B cell (primary cell): Measurements from ENCODE around the gene SEMA4A. TPM values are rescaled to one million over a fixed set of nuclear protein-coding genes. Genes with fewer than 3 reads are reported as not detected.

Experiments used
- ATAC-seq: fragments of 200-7000 bp; cut with Tn5 transposase; one replicate; pipeline ENCODE4 v1.10.0; 2021; ENCODE audit warnings: low read depth, mild to moderate bottlenecking, moderate number of reproducible peaks, moderate library complexity
- CTCF ChIA-PET: fragments of 350-600 bp; sonication (Branson Sonifier 250); formaldehyde crosslinking; loops from one replicate; lab custom pipeline; 2021; ENCODE audit warnings: antibody characterized with exemption, inconsistent platforms; lab: Charles Lee
- POLR2A ChIA-PET: fragments of 350-600 bp; sonication (Branson Sonifier 250); formaldehyde crosslinking; loops from one replicate; lab custom pipeline; 2021; ENCODE audit warnings: antibody characterized with exemption; lab: Charles Lee
- DNase-seq: peaks from one replicate; pipeline ENCODE4 v3.0.0; 2013
- H2AFZ ChIP-seq: 2 replicates; pipeline ENCODE4 v1.6.1; 2012; ENCODE audit warnings: mild to moderate bottlenecking, low read depth, low read length; ENCODE audit not compliant: insufficient read depth, poor library complexity, severe bottlenecking
- H3K27ac ChIP-seq, 2 donors: 1 replicate in 1 of 2; 2 replicates in 1 of 2; pipeline ENCODE4 v1.5.1; 2012 to 2013; ENCODE audit warnings: low read length in 2 of 2, mild to moderate bottlenecking in 2 of 2, moderate library complexity in 1 of 2
- H3K27me3 ChIP-seq, 4 experiments: fragments of 200-600 bp in 1 of 4; sonication (generic) in 1 of 4; replicated peaks in 1 of 4; 1 replicate in 2 of 4; 2 replicates in 2 of 4; pipeline versions ENCODE4 v1.6.1 to v1.7.0; 2013 to 2016; ENCODE audit warnings: low read length in 3 of 4, mild to moderate bottlenecking in 2 of 4, mixed read lengths in 1 of 4, moderate library complexity in 1 of 4; ENCODE audit not compliant: insufficient read depth in 4 of 4, control insufficient read depth in 3 of 4; ENCODE audit errors: control extremely low read depth in 1 of 4
- H3K36me3 ChIP-seq, 2 experiments: replicated peaks in 1 of 2; 1 replicate in 1 of 2; 2 replicates in 1 of 2; pipeline versions ENCODE4 v1.6.1 to v1.7.1; 2013; ENCODE audit warnings: low read length in 1 of 2; ENCODE audit not compliant: insufficient read depth in 2 of 2, control insufficient read depth in 1 of 2; ENCODE audit errors: control extremely low read depth in 1 of 2, extremely low read depth in 1 of 2
- H3K4me1 ChIP-seq, 2 donors: fragments of 200-600 bp in 1 of 2; sonication (generic) in 1 of 2; 1 replicate in 1 of 2; 2 replicates in 1 of 2; pipeline versions ENCODE4 v1.5.1 to v1.6.1; 2013 to 2017; ENCODE audit warnings: low read length in 2 of 2; ENCODE audit not compliant: control insufficient read depth in 2 of 2, insufficient read depth in 2 of 2
- H3K4me2 ChIP-seq: replicated peaks from 2 replicates; pipeline ENCODE3; 2012; ENCODE audit warnings: mild to moderate bottlenecking, low read depth, low read length; ENCODE audit not compliant: poor library complexity, severe bottlenecking
- H3K4me3 ChIP-seq, 5 experiments: fragments of 200-600 bp in 1 of 5; sonication (generic) in 1 of 5; 1 replicate in 3 of 5; 2 replicates in 2 of 5; pipeline versions ENCODE4 v1.5.1 to v1.7.0; 2011 to 2016; ENCODE audit warnings: low read length in 4 of 5, mild to moderate bottlenecking in 4 of 5, low read depth in 2 of 5, control low read depth in 1 of 5, moderate library complexity in 1 of 5; ENCODE audit not compliant: insufficient read depth in 1 of 5; ENCODE audit errors: control extremely low read depth in 1 of 5, extremely low read depth in 1 of 5
- H3K79me2 ChIP-seq: fragments of 200-600 bp; sonication (generic); one replicate; pipeline ENCODE4 v1.6.0; 2016; ENCODE audit warnings: low read length; ENCODE audit not compliant: control insufficient read depth, insufficient read depth
- H3K9ac ChIP-seq: fragments of 200-600 bp; sonication (generic); 2 replicates; pipeline ENCODE4 v1.6.1; 2017; ENCODE audit warnings: mild to moderate bottlenecking, low read length, moderate library complexity
- H3K9me3 ChIP-seq, 3 donors: one replicate each; pipeline versions ENCODE4 v1.6.1 to v1.7.1; 2013; ENCODE audit warnings: low read length in 2 of 3; ENCODE audit not compliant: control insufficient read depth in 2 of 3, insufficient read depth in 1 of 3; ENCODE audit errors: control extremely low read depth in 1 of 3
- H4K20me1 ChIP-seq: 2 replicates; pipeline ENCODE4 v1.6.0; 2012; ENCODE audit warnings: mild to moderate bottlenecking, low read length; ENCODE audit not compliant: insufficient read depth, control insufficient read depth, poor library complexity, severe bottlenecking
- H3K27ac Mint-ChIP-seq: one replicate; pipeline ENCODE4 v1.8.0; 2021; ENCODE audit warnings: mixed read lengths
- H3K27me3 Mint-ChIP-seq: one replicate; pipeline ENCODE4 v1.8.0; 2021; ENCODE audit warnings: mixed read lengths
- H3K4me1 Mint-ChIP-seq: one replicate; pipeline ENCODE4 v1.8.0; 2021; ENCODE audit warnings: mixed read lengths
- H3K4me3 Mint-ChIP-seq: one replicate; pipeline ENCODE4 v1.8.0; 2021; ENCODE audit warnings: mixed read lengths
- H3K9me3 Mint-ChIP-seq: one replicate; pipeline ENCODE4 v1.8.0; 2022; ENCODE audit warnings: mixed read lengths; ENCODE audit not compliant: insufficient read depth
- EZH2 ChIP-seq: IDR thresholded peaks from 2 replicates; pipeline ENCODE4 v1.6.1; 2012; ENCODE audit warnings: borderline replicate concordance, low read depth, mild to moderate bottlenecking, moderate library complexity, low read length; ENCODE audit not compliant: insufficient read depth, poor library complexity, severe bottlenecking
- WGBS: methylation state at CpG from one replicate; pipeline ENCODE4 v1.1.5; 2013; ENCODE audit warnings: missing lambda C conversion rate; ENCODE audit not compliant: insufficient coverage; 5-methylcytosine and 5-hydroxymethylcytosine counted together
- intact Hi-C: fragments of 100-400 bp; cut with micrococcal nuclease; formaldehyde crosslinking; loops from one replicate; pipeline ENCODE4 v1.10.0; 2022
- polyA plus RNA-seq: library from polyadenylated mRNA; depleted of rRNA; stranded (reverse); fragments of >200 nt; gene quantifications from 2 replicates; pipeline ENCODE4 v1.2.3, GENCODE V29; 2012
- total RNA-seq, 2 donors: library from RNA; stranded (reverse); fragments of 120-200 nt in 1 of 2; gene quantifications; 1 replicate in 1 of 2; 2 replicates in 1 of 2; pipeline versions ENCODE4 v1.2.3 to v1.2.4, GENCODE V29; 2013 to 2022
- TF ChIP-seq, protein P1 (sequence below): fragments of 200-600 bp; IDR thresholded peaks from one replicate; pipeline ENCODE4 v1.8.0; 2022; ENCODE audit warnings: antibody characterized with exemption, mild to moderate bottlenecking

The SEMA4A gene
- total and polyA plus RNA-seq, 2 donors (not counting 1 experiment from before 2014, with no cell fraction given): 9.2 to 15.5 TPM

DNA sequence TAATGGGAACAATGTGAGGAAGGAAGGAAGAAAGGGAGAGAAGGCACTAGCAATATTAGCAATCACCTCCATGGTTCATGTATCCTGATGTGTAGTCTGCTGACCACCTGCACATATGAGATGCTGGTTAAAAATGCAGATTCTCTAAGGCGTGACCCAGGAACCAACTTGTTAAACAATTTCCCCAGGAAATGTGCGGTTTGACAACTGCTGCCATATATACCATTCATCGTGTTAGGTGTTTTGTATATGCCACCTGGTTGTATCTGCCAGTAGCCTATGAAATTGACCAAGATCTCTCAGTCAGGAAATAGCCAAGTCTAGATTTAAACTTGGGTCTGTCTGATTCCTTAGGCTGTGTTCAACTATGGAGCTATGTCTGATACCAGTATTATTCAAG, 4.1 kb downstream of the SEMA4A start:
- H3K27me3 ChIP-seq: peaks cover 0 to 27% (median 7%) of the 10 kb centered on the region in 4 experiments
- Mint-ChIP-seq H3K27ac (no peak overlapping the region), H3K4me1 (peaks cover 80% of the 10 kb centered on the region), H3K9me3 (no peaks in the 10 kb centered on the region), H3K4me3 (peak overlapping the region; percentile 36), H3K27me3 (peaks cover 32% of the 10 kb centered on the region)
- H4K20me1 ChIP-seq: no peaks in the 10 kb centered on the region
- no peaks in the 10 kb centered on the region for H3K36me3 ChIP-seq
- intact Hi-C loops: loop anchor here (1.0 kb wide), 1 partner anchor 11 kb away; no protein-coding TSS in a partner anchor
- peaks cover 28% of the 10 kb centered on the region for H3K79me2 ChIP-seq
- ChIA-PET CTCF (interaction anchor here (0.6 kb wide), 1 partner anchor 144 kb away, joined by 4 read pairs; no protein-coding TSS in a partner anchor), POLR2A (interaction anchor here (0.7 kb wide), 1 partner anchor 55 kb away, joined by 3 read pairs; the partner anchor contains the start of gene PMF1)
- peak overlapping the region; percentile 27 for H3K4me2 ChIP-seq
- H3K27ac ChIP-seq: no peak overlapping the region
- no peaks in the 10 kb centered on the region for H3K9me3 ChIP-seq
- 20% methylated on average over 1 of the region's 3 CpGs for WGBS
- DNase-seq: peak; percentile 64
- no peak overlapping the region for H3K4me3 ChIP-seq
- TF ChIP-seq EZH2: no peak
- TF ChIP-seq, protein P1, sequence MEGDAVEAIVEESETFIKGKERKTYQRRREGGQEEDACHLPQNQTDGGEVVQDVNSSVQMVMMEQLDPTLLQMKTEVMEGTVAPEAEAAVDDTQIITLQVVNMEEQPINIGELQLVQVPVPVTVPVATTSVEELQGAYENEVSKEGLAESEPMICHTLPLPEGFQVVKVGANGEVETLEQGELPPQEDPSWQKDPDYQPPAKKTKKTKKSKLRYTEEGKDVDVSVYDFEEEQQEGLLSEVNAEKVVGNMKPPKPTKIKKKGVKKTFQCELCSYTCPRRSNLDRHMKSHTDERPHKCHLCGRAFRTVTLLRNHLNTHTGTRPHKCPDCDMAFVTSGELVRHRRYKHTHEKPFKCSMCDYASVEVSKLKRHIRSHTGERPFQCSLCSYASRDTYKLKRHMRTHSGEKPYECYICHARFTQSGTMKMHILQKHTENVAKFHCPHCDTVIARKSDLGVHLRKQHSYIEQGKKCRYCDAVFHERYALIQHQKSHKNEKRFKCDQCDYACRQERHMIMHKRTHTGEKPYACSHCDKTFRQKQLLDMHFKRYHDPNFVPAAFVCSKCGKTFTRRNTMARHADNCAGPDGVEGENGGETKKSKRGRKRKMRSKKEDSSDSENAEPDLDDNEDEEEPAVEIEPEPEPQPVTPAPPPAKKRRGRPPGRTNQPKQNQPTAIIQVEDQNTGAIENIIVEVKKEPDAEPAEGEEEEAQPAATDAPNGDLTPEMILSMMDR: no peak
- no peak for ATAC-seq
- no peak overlapping the region for H2AFZ ChIP-seq
- H3K9ac ChIP-seq: no peak overlapping the region
- peaks cover 68 to 88% of the 10 kb centered on the region in 2 donors for H3K4me1 ChIP-seq

DNA sequence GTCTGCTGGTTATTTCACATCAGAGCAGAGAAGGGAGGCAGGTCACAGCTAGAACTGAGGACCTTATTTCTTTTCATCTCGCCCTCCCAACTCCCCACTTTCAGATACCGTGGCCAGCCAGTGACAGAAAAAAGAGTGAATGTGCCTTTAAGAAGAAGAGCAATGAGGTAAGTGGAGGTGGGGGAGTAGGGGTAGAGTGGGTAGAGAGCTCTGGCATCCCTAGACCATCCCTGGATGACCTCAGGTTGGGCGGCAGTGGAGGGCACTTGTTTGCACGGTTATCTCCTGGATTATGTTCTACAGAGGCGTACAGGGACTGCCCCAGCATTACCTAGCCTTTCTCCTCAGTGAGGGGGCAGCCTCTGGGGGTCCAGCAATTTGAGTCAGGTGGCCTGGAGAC, 4.6 kb downstream of the SEMA4A start:
- POLR2A ChIA-PET: interaction anchor here (0.7 kb wide), 1 partner anchor 55 kb away, joined by 3 read pairs; the partner anchor contains the start of gene PMF1
- H3K27ac Mint-ChIP-seq: no peak overlapping the region

More for the DNA sequence above, 4.6 kb downstream of the SEMA4A start:
- CTCF ChIA-PET: interaction anchor here (0.6 to 1.0 kb wide), 2 partner anchors 67 to 143 kb away, joined by 3 to 4 read pairs; no protein-coding TSS in a partner anchor
- no peak overlapping the region for H3K4me3 ChIP-seq
- no peaks in the 10 kb centered on the region for H3K36me3 ChIP-seq
- no peak overlapping the region for H2AFZ ChIP-seq
- ATAC-seq (no peak), DNase-seq (no peak)
- H3K79me2 ChIP-seq: peaks cover 28% of the 10 kb centered on the region
- peaks cover 0 to 27% (median 7%) of the 10 kb centered on the region in 4 experiments for H3K27me3 ChIP-seq
- peak overlapping the region; percentile 36 for H3K4me3 Mint-ChIP-seq
- H4K20me1 ChIP-seq: no peaks in the 10 kb centered on the region
- no peak for TF ChIP-seq EZH2
- TF ChIP-seq, protein P1: no peak
- peaks cover 75% of the 10 kb centered on the region for H3K4me1 Mint-ChIP-seq
- no peaks in the 10 kb centered on the region for H3K9me3 ChIP-seq
- H3K27ac ChIP-seq: no peak overlapping the region
- peaks cover 65 to 83% of the 10 kb centered on the region in 2 donors for H3K4me1 ChIP-seq
- H3K9me3 Mint-ChIP-seq: no peaks in the 10 kb centered on the region
- 93% methylated on average over 3 of the region's 5 CpGs for WGBS
- peaks cover 32% of the 10 kb centered on the region for H3K27me3 Mint-ChIP-seq
- intact Hi-C loops: loop anchor here (1.0 kb wide), 1 partner anchor 12 kb away; no protein-coding TSS in a partner anchor
- H3K4me2 ChIP-seq: peak overlapping the region; percentile 27
- no peak overlapping the region for H3K9ac ChIP-seq
